Measurements from ENCODE around the gene YARS2. TPM values are rescaled to one million over a fixed set of nuclear protein-coding genes. Genes with fewer than 3 reads are reported as not detected.

Gene YARS2
- total and polyA plus RNA-seq, 2 of the 13 experiments (the other 11 are each of a cell fraction or from before 2014, with no cell fraction given): 17.9 to 39.6 TPM

GRCh38 chr12:32755654-32756475 is at the start of gene YARS2 (continued):
- no peak for TF ChIP-seq FOXO4 (CRISPR knock-in tag; conservative IDR thresholded peaks at IDR 0.05)
- TF ChIP-seq TBP (CRISPR knock-in tag; IDR thresholded peaks at IDR 0.05): no peak
- TF ChIP-seq JUN (CRISPR knock-in tag; IDR thresholded peaks at IDR 0.05): no peak
- no peak for TF ChIP-seq BCLAF1 (IDR thresholded peaks at IDR 0.05)
- TF ChIP-seq JARID2 (CRISPR knock-in tag; IDR thresholded peaks at IDR 0.05; ENCODE audit: insufficient replicate concordance): peak; percentile 68
- TF ChIP-seq SRSF4 (IDR thresholded peaks at IDR 0.05; ENCODE audit: low read depth, low read length, poor library complexity, severe bottlenecking): no peak
- no peak for TF ChIP-seq MAFK (conservative IDR thresholded peaks at IDR 0.05 in 1 of 2, IDR thresholded peaks at IDR 0.05 in 1 of 2; ENCODE audit: low read length in 2 of 2)
- TF ChIP-seq TCF7 (IDR thresholded peaks at IDR 0.05; ENCODE audit: low read depth): no peak
- TF ChIP-seq NFE2L2 (IDR thresholded peaks at IDR 0.05; ENCODE audit: low read length): no peak
- no peak for TF ChIP-seq NCOA1 (CRISPR knock-in tag; IDR thresholded peaks at IDR 0.05)
- TF ChIP-seq ZNF776 (CRISPR knock-in tag; IDR thresholded peaks at IDR 0.05): 0 out of 2 replicates have a peak, but pooled peaks have one; percentile 27
- TF ChIP-seq CHD4 (IDR thresholded peaks at IDR 0.05; ENCODE audit: borderline replicate concordance, low read length): no peak
- TF ChIP-seq PATZ1 (CRISPR knock-in tag; IDR thresholded peaks at IDR 0.05): 0 out of 2 replicates have a peak, but pooled peaks have one; percentile 31
- no peak for TF ChIP-seq BORCS8-MEF2B (CRISPR knock-in tag; IDR thresholded peaks at IDR 0.05)
- no peak for TF ChIP-seq FOXA1 (IDR thresholded peaks at IDR 0.05)
- TF ChIP-seq FOXA1 (CRISPR knock-in tag; IDR thresholded peaks at IDR 0.05): no peak
- TF ChIP-seq SOX5 (CRISPR knock-in tag; IDR thresholded peaks at IDR 0.05; ENCODE audit: borderline replicate concordance): peak; percentile 20; the same call in 1 of the 2 replicates
- TF ChIP-seq ZNF276 (CRISPR knock-in tag; IDR thresholded peaks at IDR 0.05; ENCODE audit: low read depth): no peak

Measured in HepG2 (cell line).